ENCODE results near the gene UCHL3. TPM values are rescaled to one million over a fixed set of nuclear protein-coding genes. Genes with fewer than 3 reads are reported as not detected.
A peak's percentile ranks its signal among the peaks of the same experiment; 100 is the strongest.

UCHL3 gene
- polyA plus RNA-seq (2013): 37.7 TPM

DNA sequence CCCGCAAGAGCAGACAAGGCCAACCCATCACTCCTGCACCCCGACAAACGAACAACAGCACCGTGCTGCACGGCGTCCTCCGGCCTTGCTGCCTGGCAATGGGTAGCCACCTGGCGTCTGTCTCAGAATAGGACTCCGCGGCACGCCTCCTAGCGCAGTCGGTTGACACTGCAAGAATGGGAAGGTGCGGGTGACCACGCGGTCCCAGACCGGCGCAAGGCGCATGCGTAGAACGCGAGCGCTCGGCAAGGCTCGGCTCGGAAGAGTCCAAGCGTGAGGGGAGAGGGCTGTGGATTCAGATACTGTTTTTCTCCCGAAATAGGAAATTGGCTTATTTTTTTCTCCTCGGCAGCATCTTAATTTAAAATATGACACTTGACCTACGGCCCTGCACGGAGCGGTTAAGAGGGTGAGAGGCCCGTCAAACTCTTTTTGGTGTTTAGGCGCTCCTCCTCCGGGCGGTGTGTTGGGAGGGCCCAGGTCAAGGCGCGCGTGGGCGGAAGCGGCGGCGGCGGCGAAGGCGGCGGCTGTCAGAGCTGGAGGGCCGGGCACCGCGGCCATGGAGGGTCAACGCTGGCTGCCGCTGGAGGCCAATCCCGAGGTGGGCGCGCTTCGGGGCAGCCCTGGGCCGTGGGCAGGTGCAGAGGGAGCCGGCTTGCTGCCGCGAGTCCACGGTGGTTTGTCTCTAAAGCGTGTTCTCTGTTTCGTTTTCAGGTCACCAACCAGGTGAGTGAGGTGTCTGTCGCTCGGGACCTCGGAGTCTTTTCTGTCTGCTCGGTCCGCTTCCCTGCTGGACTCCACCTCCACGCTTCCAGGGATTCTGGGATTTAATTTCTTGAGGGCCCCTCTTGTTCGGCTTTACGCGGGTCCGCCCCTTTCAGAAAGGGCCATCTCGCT, at the start of gene UCHL3:
Gene UCHL3, plus strand, starts transcription at position 530 of the 897 bp plus-strand sequence. Its CDS starts 30 bp downstream, at position 560.
- peak within 1 kb of the TSS; percentile 93 to 99 (median 98) for H3K4me3 ChIP-seq (ENCODE audit: control insufficient read depth in 1 of 7, extremely low read depth in 1 of 7, insufficient read depth in 4 of 7, low read depth in 2 of 7, low read length in 6 of 7)
- peak within 1 kb of the TSS; percentile 95 to 97 for H3K27ac ChIP-seq (ENCODE audit: insufficient read depth in 1 of 2, low read depth in 1 of 2, low read length in 2 of 2, poor library complexity in 1 of 2, severe bottlenecking in 2 of 2)
- peaks cover 0 to 13% (median 8%) of the 10 kb centered on the region in 4 experiments for H3K36me3 ChIP-seq (ENCODE audit: control insufficient read depth in 4 of 4, insufficient read depth in 4 of 4, low read length in 3 of 4)
- DNase-seq: peak; percentile 96 to 98 (median 96)
- no peaks in the 10 kb centered on the region for H3K27me3 ChIP-seq (replicated peaks in 2 of 5; ENCODE audit: control insufficient read depth in 4 of 5, insufficient read depth in 5 of 5, low read length in 4 of 5)
- no peaks in the 10 kb centered on the region for H3K9me3 ChIP-seq (ENCODE audit: control extremely low read depth in 1 of 5, control insufficient read depth in 4 of 5, insufficient read depth in 2 of 5, low read depth in 1 of 5, low read length in 4 of 5)
- CTCF ChIA-PET: interaction anchor here (0.7 to 1.8 kb wide), 5 partner anchors 8 to 177 kb away, joined by 3 to 8 read pairs (median 5); partner anchors contain the start of gene TBC1D4
- 0% methylated on average over 59 of the region's 74 CpGs for WGBS (ENCODE audit: insufficient coverage)
- POLR2A ChIA-PET: no interaction called here
- peaks cover 9 to 25% (median 16%) of the 10 kb centered on the region in 4 experiments for H3K4me1 ChIP-seq (ENCODE audit: control extremely low read depth in 1 of 4, control insufficient read depth in 4 of 4, insufficient read depth in 4 of 4, low read length in 3 of 4)

DNA sequence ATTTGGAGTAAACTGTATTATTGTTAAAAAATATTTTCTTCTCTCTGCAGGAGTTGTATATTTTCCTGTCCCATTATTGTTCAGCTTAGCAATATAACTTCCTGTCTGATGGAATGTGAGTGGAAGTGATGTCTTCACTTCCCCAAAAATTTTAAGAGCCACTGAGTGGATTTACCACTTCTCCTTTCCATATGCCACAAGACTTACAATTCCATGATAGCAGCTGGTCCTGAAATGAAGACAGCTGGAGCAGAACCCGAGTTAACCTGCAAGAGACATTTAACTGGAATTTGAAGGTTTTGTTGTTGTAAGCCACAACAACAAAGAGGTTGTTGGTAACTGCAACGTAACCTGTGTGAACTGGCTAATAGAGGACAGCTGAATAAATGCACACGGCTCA, 44.3 kb upstream of the UCHL3 start:
- WGBS (ENCODE audit: insufficient coverage): 0% methylated on average over 1 of the region's 3 CpGs
- Histone ChIP-seq H3K9me3 (ENCODE audit: control extremely low read depth in 1 of 5, control insufficient read depth in 4 of 5, insufficient read depth in 2 of 5, low read depth in 1 of 5, low read length in 4 of 5) (no peaks in the 10 kb centered on the region), H3K36me3 (ENCODE audit: control insufficient read depth in 4 of 4, insufficient read depth in 4 of 4, low read length in 3 of 4) (no peaks in the 10 kb centered on the region), H3K27ac (ENCODE audit: insufficient read depth in 1 of 2, low read depth in 1 of 2, low read length in 2 of 2, poor library complexity in 1 of 2, severe bottlenecking in 2 of 2) (no peak overlapping the region), H3K4me1 (ENCODE audit: control extremely low read depth in 1 of 4, control insufficient read depth in 4 of 4, insufficient read depth in 4 of 4, low read length in 3 of 4) (peaks cover 0 to 31% (median 3%) of the 10 kb centered on the region in 4 experiments), H3K4me3 (ENCODE audit: control insufficient read depth in 1 of 7, extremely low read depth in 1 of 7, insufficient read depth in 4 of 7, low read depth in 2 of 7, low read length in 6 of 7) (no peak overlapping the region), H3K27me3 (replicated peaks in 2 of 5; ENCODE audit: control insufficient read depth in 4 of 5, insufficient read depth in 5 of 5, low read length in 4 of 5) (no peaks in the 10 kb centered on the region)
- ChIA-PET POLR2A (no interaction called here), CTCF (interaction anchor here (0.6 kb wide), 1 partner anchor 31 kb away, joined by 3 read pairs; no protein-coding TSS in a partner anchor)
- peak; percentile 25 to 89 (median 83) for DNase-seq

DNA sequence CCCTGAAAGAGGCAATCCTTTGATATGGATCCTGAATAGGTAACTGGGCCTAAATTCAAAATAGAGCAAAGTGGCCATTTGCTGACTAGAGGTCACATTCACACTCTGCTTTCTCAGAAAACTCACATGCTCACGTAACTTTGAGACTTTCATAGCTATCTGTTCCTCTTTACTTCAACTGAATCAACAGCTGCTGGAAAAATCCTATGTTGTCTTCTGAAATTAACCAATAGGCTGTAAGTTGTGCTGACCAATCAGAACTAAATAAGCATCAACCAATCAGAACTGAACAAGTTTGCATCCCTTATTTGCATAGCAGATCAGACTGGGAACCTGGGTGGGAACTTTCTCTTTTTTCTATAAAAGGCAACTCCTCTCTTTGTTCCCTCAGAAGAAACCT, 43.6 kb upstream of the UCHL3 start:
- Histone ChIP-seq H3K27ac (ENCODE audit: insufficient read depth in 1 of 2, low read depth in 1 of 2, low read length in 2 of 2, poor library complexity in 1 of 2, severe bottlenecking in 2 of 2) (no peak overlapping the region), H3K36me3 (ENCODE audit: control insufficient read depth in 4 of 4, insufficient read depth in 4 of 4, low read length in 3 of 4) (no peaks in the 10 kb centered on the region), H3K27me3 (replicated peaks in 2 of 5; ENCODE audit: control insufficient read depth in 4 of 5, insufficient read depth in 5 of 5, low read length in 4 of 5) (no peaks in the 10 kb centered on the region), H3K4me3 (ENCODE audit: control insufficient read depth in 1 of 7, extremely low read depth in 1 of 7, insufficient read depth in 4 of 7, low read depth in 2 of 7, low read length in 6 of 7) (no peak overlapping the region), H3K9me3 (ENCODE audit: control extremely low read depth in 1 of 5, control insufficient read depth in 4 of 5, insufficient read depth in 2 of 5, low read depth in 1 of 5, low read length in 4 of 5) (no peaks in the 10 kb centered on the region), H3K4me1 (ENCODE audit: control extremely low read depth in 1 of 4, control insufficient read depth in 4 of 4, insufficient read depth in 4 of 4, low read length in 3 of 4) (peaks cover 0 to 31% (median 3%) of the 10 kb centered on the region in 4 experiments)
- ChIA-PET CTCF (interaction anchor here (0.6 kb wide), 1 partner anchor 31 kb away, joined by 3 read pairs; no protein-coding TSS in a partner anchor), POLR2A (no interaction called here)
- WGBS (ENCODE audit: insufficient coverage): 100% methylated on average over 1 of the region's 1 CpG
- no peak for DNase-seq

DNA sequence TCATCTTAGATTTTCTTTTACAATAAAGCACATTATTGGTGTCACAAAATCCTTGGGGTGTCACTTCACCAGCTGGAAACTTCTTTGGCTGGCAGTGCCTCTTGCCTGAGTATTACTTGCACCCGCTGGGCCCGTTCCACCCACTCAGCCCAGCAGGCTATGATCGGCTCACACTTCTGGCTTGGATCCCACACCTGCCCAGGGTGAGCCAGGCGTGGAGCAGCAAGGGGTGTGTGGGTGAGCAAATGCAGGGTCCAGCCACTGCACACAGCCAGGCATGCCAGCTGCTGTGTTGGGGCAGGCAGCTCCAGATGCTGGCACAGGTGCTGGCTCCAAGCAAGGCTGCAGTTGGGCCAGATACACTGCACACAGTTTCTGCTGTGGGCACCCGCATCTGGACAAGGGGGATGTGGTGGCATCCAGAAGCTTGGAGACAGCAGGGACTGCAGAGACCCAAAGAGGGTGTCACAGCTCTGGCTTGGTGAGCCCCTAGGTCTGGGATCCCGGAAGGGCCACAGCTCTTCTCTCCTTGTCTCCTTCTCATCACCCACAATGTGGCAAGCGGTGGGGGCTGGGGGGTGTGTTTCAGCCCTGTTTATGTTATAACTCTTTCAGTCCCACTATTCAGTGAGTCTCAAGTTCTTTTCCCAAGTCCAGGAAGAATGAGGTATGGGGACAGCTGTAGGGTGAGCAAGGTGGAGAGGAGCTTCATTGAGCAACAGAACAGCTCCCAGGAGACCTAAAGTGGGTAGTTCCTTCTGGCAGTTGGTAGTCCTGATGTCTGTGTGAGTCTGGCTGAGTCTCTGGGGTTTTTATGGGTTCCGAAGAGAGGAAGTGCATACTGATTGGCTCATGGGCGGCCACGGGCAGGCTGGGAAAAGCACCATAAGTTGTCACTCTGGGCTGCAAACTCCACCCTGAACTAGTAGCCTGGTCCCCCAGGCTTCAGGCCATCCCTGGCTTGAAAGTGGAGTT, 42.3 kb upstream of the UCHL3 start:
- 98% methylated on average over 8 of the region's 10 CpGs for WGBS (ENCODE audit: insufficient coverage)
- CTCF ChIA-PET: interaction anchor here (1.2 kb wide), 1 partner anchor 25 kb away, joined by 6 read pairs; the partner anchor contains the start of gene TBC1D4
- POLR2A ChIA-PET: no interaction called here
- Histone ChIP-seq H3K4me1 (ENCODE audit: control extremely low read depth in 1 of 4, control insufficient read depth in 4 of 4, insufficient read depth in 4 of 4, low read length in 3 of 4) (peaks cover 0 to 31% (median 3%) of the 10 kb centered on the region in 4 experiments), H3K36me3 (ENCODE audit: control insufficient read depth in 4 of 4, insufficient read depth in 4 of 4, low read length in 3 of 4) (no peaks in the 10 kb centered on the region), H3K27ac (ENCODE audit: insufficient read depth in 1 of 2, low read depth in 1 of 2, low read length in 2 of 2, poor library complexity in 1 of 2, severe bottlenecking in 2 of 2) (no peak overlapping the region), H3K4me3 (ENCODE audit: control insufficient read depth in 1 of 7, extremely low read depth in 1 of 7, insufficient read depth in 4 of 7, low read depth in 2 of 7, low read length in 6 of 7) (no peak overlapping the region), H3K27me3 (replicated peaks in 2 of 5; ENCODE audit: control insufficient read depth in 4 of 5, insufficient read depth in 5 of 5, low read length in 4 of 5) (no peaks in the 10 kb centered on the region), H3K9me3 (ENCODE audit: control extremely low read depth in 1 of 5, control insufficient read depth in 4 of 5, insufficient read depth in 2 of 5, low read depth in 1 of 5, low read length in 4 of 5) (no peaks in the 10 kb centered on the region)
- no peak for DNase-seq

DNA sequence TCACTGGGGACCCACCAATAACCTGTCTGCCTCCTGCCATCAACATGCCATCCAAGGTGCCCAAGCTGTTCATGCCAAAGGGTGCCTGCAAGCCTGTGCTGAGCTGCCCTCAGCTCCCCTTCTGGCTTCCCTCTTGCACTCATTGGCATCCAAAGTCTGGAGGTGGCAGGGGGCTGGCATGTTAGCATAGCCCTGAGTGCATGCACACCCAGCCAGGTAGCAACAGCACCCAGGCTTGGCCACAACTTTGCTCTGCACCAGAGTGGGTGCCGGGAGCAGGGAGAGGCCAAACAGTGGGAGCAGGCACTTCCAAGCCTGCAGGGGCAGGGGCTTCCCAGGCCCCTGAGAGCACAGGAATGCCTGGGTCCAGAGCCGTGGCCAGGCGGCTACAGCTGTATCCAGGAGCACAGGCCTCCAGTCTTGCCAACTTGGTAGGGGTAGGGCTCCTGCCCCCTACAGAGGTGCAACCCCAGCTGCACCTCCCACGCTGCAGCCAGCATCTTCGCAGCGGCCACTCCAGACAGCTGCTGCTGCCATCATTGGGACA, 41.5 kb upstream of the UCHL3 start:
- no peak for DNase-seq
- CTCF ChIA-PET: interaction anchor here (1.2 kb wide), 1 partner anchor 26 kb away, joined by 6 read pairs; the partner anchor contains the start of gene TBC1D4
- POLR2A ChIA-PET: no interaction called here

DNA sequence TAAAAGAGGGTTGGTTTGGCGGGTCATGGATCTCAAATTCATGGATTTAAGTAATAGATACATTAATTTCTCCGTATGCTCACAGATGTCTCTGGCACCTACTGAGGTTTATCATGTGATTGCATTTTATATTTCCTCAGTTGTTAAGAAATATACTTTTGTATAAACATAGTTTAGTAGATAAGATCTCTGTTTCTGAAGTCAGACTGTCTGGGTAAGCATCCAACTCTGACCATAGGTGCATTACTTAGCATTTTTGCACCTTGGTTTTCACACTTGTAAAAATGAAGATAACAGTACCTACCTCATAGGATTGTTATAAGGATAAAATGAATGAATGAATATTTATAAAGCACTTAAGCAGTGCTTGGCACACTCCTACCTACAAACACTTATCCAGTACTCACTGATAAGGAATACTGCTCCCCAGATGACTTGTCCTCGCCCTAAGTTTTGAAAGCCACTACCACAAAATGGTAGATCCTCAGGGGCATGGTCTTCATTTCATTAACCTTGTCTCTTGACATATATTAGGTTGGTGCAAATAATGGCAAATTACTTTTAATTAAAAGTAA, 38.5 kb upstream of the UCHL3 start:
- ChIA-PET POLR2A (no interaction called here), CTCF (interaction anchor here (2.0 kb wide), 1 partner anchor 32 kb away, joined by 5 read pairs; no protein-coding TSS in a partner anchor)
- Histone ChIP-seq H3K36me3 (ENCODE audit: control insufficient read depth in 4 of 4, insufficient read depth in 4 of 4, low read length in 3 of 4) (no peaks in the 10 kb centered on the region), H3K9me3 (ENCODE audit: control extremely low read depth in 1 of 5, control insufficient read depth in 4 of 5, insufficient read depth in 2 of 5, low read depth in 1 of 5, low read length in 4 of 5) (peaks cover 0 to 5% (median 0%) of the 10 kb centered on the region in 5 experiments), H3K27ac (ENCODE audit: insufficient read depth in 1 of 2, low read depth in 1 of 2, low read length in 2 of 2, poor library complexity in 1 of 2, severe bottlenecking in 2 of 2) (no peak overlapping the region), H3K4me3 (ENCODE audit: control insufficient read depth in 1 of 7, extremely low read depth in 1 of 7, insufficient read depth in 4 of 7, low read depth in 2 of 7, low read length in 6 of 7) (no peak overlapping the region), H3K4me1 (ENCODE audit: control extremely low read depth in 1 of 4, control insufficient read depth in 4 of 4, insufficient read depth in 4 of 4, low read length in 3 of 4) (peaks cover 0 to 28% (median 1%) of the 10 kb centered on the region in 4 experiments), H3K27me3 (replicated peaks in 2 of 5; ENCODE audit: control insufficient read depth in 4 of 5, insufficient read depth in 5 of 5, low read length in 4 of 5) (no peaks in the 10 kb centered on the region)
- 100% methylated on average over 1 of the region's 3 CpGs for WGBS (ENCODE audit: insufficient coverage)
- DNase-seq: no peak

More for the DNA sequence above, 41.5 kb upstream of the UCHL3 start:
- 100% methylated on average over 6 of the region's 6 CpGs for WGBS (ENCODE audit: insufficient coverage)
- H3K36me3 ChIP-seq (ENCODE audit: control insufficient read depth in 4 of 4, insufficient read depth in 4 of 4, low read length in 3 of 4): no peaks in the 10 kb centered on the region
- H3K4me1 ChIP-seq (ENCODE audit: control extremely low read depth in 1 of 4, control insufficient read depth in 4 of 4, insufficient read depth in 4 of 4, low read length in 3 of 4): peaks cover 0 to 31% (median 3%) of the 10 kb centered on the region in 4 experiments
- H3K4me3 ChIP-seq (ENCODE audit: control insufficient read depth in 1 of 7, extremely low read depth in 1 of 7, insufficient read depth in 4 of 7, low read depth in 2 of 7, low read length in 6 of 7): no peak overlapping the region
- H3K27me3 ChIP-seq (replicated peaks in 2 of 5; ENCODE audit: control insufficient read depth in 4 of 5, insufficient read depth in 5 of 5, low read length in 4 of 5): no peaks in the 10 kb centered on the region
- no peaks in the 10 kb centered on the region for H3K9me3 ChIP-seq (ENCODE audit: control extremely low read depth in 1 of 5, control insufficient read depth in 4 of 5, insufficient read depth in 2 of 5, low read depth in 1 of 5, low read length in 4 of 5)
- H3K27ac ChIP-seq (ENCODE audit: insufficient read depth in 1 of 2, low read depth in 1 of 2, low read length in 2 of 2, poor library complexity in 1 of 2, severe bottlenecking in 2 of 2): no peak overlapping the region

All from common myeloid progenitor, CD34-positive (primary cell).